HT-29 (cell line): Measurements from ENCODE around the gene IQGAP1. TPM values are rescaled to one million over a fixed set of nuclear protein-coding genes. Genes with fewer than 3 reads are reported as not detected.
"Not testable (repeated sequence)": the region's sequence is repeated elsewhere in the genome, so short reads cannot be mapped to it uniquely, and the experiment has no call there.

Source experiments
- DNase-seq: peaks from one replicate; pipeline ENCODE4 v3.0.0-alpha.2; 2015; ENCODE audit warnings: low spot score
- total RNA-seq: library from RNA; depleted of rRNA; stranded (reverse); fragments of >200 nt; shearing (Covaris generic); gene quantifications from 2 replicates; pipeline ENCODE4 v1.2.3, GENCODE V29; 2014

IQGAP1 gene
- total RNA-seq, 1 experiment from 2014 or later = 100 TPM

DNA sequence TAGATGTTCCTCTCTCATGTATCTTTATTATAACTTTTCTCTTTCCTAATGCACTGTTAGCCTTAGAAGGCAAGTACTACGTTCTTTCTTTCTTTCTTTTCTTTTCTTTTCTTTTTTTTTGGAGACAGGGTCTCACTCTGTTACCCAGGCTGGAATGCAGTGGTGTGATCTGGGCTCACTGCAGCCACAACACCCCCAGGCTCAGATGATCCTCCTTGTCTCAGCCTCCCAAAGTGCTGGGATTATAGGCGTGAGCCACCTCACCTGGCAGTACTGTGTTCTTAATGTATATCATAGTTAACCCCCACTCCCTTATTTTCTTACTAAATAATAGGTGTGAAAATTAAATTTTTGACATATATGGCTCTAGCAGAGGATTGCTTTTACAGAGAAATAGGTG lies 23.1 kb downstream of the IQGAP1 start:
- no peak for DNase-seq

DNA sequence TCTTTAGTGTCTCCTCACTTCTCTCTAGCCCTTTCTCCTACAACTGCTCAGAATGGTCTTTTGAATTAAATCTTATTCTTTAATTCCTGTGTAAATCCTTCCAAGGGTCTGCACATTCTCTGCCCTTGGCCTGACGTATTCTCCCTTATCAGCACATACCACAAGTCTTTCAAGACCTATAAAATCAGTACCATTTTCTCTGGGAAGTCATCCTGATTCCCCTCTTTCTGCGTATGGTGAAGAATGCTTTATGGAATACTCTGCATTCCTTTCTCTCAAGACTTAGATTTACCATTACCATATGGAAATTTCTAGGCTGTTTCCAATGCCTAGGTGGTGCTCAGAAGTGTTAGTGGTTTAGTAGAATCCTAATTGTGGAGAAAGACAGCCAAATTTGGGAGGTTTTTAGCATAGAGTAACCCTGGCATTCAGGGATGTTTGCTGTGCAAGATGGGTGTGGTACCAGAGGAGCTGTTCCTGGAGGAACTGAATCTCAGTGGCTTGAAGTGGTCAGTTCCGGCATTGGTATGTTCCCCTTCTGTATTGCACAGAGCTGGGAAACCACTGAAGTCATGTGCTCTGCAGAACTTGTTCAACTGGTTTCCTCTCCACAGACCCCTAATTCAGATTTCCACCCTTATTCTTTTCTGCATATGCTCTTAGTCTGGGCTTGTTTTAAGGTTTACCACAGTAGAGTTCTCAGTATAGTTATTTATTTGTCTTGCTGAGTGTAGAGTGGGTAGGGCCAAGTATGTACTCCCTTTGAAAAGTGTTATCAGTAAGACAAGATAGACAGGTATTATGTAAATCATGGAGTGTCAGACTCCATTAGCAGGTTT lies 24.5 kb downstream of the IQGAP1 start:
- peak; percentile 91 for DNase-seq

DNA sequence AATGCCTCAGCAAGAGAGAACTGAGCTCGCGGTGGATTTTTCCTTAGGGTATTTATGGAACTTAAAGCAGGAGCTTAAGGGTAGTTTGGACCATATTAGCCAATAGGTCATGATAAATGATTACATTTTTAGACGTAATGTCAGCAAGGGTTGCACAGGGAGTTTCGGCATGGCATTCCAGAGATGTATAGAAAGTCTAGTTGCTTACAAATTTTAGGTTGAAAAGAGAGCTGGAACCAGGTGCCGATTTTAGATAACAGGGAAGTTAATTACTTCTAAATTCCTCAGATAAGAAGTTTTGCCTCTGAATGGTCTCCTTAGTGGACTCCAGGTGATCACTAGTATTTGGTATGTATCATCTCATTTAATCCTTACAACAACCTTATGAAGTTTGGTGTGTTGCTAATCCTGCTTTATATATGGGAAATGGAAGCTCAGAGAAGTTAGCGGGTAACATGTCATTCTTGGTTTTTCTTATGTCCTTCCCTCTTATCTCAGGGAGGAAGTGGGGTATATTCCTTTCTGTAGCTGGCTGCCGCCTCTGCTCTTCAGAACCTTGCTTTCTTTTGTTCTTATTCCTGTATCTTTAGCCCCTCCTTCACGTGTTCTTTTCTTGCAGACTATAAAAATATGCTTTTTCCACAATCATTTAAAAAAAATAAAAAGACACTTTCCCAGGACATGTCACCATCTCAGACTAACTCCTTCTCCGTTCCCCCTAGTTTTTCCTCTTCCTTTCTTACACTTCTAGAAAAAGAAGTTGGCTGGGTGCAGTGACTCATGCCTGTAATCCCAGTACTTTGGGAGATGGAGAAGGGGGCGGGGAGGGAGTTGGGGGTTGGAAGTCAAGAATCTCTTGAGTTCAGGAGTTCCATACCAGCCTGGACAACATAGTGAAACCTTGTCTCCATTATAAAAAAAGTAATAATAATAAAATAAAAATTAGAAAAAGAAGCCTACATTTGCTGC lies 25.7 kb downstream of the IQGAP1 start:
- no peak for DNase-seq

DNA sequence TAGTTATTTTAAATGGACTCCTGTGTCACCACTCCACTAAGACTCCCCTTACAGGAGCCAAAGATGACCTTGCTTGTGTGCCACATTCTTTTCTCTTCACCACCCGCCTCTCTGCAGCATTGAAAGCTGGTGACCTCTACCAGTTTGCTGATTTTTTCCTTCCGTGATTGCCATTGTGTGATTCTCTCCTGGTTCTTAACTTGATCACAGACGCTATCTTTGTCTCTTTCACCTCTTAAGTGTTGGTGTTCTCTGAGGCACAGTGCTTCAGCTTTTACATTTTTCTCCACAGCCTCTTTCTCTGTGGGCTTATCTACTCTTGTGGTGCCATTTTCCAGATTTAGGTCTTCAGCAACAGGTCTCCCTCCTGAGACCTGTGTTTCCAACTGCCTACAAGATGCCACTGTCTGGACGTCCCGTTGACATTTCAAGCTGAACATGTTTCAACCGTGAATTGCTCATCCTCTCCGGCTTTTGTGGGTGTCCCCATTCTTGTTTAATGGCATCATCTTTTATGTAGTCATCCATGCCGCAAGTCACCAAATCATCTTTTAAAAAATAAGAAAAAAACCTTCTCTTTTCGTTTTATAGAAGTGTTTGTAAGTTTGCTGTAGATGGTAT lies 26.5 kb downstream of the IQGAP1 start:
- DNase-seq = no peak

DNA sequence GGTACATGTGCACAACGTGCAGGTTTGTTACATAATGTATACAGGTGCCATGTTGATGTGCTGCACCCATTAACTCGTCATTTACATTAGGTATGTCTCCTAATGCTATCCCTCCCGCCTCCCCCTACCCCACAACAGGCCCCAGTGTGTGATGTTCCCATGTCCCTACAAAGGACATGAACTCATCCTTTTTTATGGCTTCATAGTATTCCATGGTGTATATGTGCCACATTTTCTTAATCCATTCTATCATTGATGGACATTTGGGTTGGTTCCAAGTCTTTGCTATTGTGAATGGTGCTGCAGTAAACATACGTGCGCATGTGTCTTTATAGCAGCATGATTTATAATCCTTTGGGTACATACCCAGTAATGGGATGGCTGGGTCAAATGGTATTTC lies 28.0 kb downstream of the IQGAP1 start:
- DNase-seq = not testable (repeated sequence)

DNA sequence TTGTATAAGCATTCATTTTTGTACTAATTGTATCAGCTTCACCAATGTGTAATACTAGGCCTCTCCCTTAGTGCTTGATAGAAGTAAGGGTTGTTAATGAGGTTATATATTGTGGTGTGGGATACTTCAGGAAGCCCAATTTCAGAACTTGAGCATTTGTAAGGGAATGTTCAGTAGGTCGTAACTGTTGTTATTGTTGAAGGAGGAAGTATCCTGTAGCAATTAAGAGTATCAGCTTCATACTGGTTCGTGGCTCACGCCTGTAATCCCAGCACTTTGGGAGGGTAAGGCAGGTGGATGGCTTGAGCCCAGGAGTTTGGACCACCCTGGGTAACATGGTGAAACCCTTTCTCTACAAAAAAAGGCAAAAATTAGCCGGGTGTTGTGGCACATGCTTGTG lies 30.6 kb downstream of the IQGAP1 start:
- DNase-seq = no peak

DNA sequence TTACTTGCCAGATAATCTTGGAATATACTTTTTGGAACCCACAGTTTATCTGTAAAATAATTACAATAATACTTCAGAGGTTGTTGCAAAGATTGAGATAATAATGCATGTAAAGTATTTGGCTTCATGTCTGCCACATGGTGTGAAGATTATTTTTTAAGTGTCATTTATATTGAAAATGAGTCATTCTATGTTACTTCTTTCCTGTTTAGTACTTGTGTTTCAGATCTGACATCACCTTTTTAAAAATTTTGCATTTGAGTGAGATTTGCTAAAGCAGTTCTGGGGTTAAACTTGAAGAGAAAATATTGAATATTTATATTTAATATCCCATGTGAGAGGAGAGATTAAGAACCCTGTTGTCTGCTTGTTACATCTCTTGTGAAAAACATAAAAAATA lies 31.2 kb downstream of the IQGAP1 start:
- no peak for DNase-seq

DNA sequence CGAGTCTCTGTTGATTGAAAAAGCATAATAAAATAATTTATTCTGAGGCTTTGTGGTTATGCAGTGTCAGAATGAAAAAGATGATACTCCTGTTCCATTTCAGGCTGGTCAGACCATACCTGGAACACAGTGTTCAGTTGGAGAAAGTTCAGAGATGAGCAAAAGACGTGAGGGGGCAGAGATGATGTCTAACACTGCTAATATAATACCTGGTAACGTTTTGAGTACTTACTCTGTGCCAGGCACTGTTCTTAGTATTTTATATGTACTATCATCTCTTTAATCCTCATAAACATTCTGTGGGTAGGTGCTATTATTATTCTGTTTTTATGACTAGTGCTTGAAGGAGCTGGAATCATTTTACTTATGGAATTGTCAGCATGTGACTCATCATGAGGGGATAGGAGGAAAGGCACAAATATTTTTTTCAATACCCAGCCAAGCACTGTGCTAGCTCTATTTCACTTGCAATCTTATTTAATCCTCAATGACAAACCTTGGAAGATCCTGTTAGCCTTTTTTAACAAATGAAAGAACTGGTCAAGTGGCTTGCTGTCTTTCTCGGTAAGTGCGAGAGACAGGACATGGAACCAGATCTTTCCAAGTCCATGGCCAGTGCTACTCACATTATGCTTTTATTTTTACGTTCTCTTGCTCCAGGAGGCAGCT lies 31.8 kb downstream of the IQGAP1 start:
- peak; percentile 43 for DNase-seq

DNA sequence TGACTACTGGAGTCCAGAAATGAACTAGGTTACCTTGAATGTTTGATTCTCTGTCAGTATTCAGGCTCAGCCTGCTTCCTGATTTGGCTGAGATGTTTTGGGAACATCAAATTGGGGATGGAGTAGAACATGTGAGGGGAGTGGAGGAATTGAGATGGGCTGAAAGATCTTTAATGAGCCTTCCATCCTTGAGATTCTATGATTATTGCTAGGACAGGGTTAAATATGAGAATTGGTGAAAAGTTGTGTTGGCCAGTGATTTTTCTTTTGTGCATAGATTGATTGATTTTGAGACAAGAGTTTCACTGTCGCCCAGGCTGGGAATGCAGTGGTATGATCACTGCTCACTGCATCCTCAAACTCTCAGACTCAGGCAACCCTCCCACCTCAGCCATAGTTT lies 32.4 kb downstream of the IQGAP1 start:
- no peak for DNase-seq

DNA sequence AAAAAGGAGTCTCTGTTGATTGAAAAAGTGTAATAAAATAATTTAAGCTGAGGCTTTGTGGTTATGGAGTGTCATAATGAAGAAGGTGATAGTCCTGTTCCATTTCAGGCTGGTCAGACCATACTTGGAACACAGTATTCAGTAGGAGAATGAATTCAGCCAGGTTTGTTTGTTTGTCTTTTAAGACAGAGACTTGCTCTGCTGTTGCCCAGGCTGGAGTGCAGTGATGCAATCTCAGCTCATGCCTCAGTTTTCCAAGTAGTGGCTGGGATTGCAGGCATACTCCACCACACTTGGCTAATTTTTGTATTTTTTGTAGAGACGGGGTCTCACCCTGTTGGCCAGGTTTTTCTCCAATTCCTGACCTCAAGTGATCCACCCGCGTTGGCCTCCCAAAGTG lies 33.5 kb downstream of the IQGAP1 start:
- no peak for DNase-seq

DNA sequence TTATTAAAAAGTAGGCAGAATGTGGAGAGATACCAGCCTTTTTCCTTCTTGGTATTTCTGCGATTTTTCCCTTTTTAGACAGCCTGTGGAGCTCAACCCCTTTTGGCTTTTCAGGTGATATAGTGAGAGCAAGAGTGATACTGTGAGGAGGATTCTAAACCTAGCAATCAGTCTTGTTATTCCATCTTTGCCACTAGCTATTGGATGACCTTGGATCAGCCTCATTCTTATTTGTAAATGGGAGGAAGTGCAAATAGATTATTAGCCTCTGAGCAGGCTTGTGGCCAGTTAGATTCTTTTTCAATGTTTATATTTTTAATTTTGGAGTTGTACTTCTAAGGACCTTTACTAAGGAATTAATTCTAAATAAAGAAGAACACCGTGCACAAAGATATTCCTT lies 34.0 kb downstream of the IQGAP1 start:
- no peak for DNase-seq

DNA sequence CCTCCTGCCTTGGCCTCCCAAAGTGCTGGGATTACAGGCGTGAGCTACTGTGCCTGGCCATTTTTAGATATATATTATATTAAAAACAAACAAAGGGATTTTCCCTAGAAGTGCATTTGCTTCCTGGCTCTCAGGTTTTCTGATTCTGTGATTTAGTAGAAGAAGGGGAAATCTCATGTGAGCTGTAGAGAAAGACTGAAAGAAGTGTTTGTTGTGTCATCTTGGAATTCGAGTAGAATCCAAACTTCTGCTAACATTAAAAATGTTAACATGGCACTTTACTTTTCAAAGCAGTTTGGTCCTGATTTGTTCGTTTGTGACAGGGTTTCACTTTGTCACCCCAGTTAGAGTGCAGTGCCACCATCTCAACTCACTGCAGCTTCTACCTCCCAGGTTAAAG lies 34.9 kb downstream of the IQGAP1 start:
- no peak for DNase-seq

DNA sequence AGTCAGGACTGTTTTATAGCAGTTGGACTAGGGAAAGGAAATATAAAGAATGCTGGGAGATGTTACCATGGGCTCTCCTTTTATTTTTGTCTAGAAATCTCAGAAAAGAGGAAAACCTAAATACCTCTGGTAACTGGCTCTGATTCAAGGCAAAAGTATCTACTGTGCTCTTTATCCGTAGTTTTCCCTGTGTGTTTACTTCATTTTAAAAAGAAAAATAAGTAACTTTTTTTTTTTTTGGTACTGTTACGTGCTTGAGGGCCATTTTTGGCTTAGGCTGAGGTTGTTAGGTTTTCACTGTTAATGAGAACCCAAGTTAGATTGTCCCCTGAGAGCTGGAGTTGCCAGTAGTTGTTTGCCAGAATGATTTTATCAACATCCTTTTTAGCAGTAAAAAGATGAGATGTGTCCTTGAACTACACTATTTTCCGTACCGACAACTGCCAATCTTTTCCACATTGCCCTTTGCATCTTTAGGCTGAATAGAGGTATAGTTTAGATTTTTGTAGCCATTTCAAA lies 35.8 kb downstream of the IQGAP1 start:
- DNase-seq = no peak

DNA sequence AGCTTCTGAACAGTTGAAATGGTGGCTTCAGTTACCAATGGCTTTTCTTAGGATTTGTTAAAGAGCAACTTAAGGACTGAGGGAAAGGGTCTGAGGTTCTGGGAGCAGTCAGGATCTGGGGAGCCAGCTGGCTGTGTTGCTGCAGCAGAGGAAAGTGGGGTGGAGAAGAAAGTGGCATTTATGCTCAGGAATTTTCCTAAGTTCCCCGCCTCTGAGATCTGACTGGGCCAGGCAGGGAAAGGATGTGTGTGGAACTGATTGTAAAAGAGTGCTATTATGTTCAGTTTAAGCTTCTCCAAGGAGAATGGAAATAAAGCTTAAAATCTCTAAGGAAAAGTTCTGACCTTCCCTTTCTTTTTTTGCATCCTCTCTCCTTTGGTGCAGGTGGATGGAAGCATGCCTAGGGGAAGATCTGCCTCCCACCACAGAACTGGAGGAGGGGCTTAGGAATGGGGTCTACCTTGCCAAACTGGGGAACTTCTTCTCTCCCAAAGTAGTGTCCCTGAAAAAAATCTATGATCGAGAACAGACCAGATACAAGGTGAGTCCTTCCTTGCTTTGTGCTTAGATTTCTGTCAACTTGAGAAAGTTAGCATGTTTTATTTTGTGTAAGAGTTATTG lies 37.8 kb downstream of the IQGAP1 start:
- peak; percentile 53 for DNase-seq

DNA sequence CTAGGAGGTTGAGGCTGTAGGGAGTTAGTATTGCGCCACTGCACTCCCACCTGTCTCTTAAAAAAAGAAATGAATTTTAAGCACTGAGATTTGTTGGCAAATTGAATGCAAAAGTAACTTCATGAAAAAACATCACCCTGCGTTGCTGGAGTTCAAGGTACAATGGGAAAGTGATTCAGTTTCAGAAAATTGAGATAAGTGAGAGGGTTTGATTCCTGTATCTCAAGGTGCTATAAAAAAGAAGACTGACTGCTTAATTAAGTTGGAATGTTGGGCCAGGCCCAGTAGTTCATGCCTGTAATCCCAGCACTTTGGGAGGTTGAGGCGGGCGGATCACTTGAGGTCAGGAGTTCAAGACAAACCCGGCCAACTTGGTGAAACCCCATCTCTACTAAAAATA lies 39.1 kb downstream of the IQGAP1 start:
- no peak for DNase-seq

DNA sequence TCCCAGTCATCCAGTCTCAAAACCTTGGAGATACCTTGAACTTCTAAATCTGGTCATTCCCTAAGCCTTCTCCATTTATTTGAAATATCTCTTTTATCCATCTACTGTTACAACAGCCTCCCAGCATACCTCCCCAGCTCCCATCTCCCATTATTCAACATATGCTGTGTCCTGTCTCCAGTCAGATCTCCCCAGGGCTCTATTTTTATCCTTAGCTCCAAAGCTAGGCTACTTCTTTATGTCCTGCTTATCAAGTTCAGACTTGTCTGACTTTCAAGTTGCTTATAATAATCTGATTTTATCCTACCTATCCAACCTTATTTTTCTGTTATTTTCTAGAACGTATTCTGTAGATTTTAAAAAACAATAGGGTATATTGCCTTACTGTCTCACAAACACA lies 44.2 kb downstream of the IQGAP1 start:
- DNase-seq = no peak

DNA sequence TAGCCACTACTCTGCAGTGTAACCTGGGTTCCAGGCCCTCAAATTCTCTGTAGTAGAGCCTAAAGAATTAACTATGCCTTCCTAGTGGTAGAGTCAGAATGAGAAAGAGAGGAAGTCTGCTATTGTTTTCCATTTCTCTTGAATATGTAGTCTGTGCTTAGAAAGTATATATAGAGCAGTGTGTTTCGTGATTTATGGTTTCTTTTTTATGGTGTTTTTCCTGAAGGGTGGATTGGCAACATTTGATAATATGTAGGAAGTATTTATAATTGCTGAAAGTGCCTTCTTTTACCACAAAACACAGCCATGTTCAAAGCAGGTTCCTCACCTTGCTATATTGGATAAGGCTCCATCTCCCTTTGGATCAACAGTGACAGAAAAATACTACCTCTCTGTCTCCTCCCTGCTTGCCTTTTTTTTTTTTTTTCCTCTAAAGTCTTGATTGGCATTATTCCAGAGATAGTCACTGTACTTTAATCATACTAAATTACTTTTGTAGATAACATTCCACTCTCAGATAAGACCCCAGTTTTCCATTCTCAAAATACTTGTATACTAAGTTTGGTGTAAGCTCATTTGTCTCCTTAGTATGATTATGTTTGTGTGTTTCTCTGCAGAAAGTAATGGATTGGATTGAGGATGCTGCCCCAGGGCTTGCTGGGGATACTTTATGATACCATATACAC lies 47.8 kb downstream of the IQGAP1 start:
- no peak for DNase-seq

DNA sequence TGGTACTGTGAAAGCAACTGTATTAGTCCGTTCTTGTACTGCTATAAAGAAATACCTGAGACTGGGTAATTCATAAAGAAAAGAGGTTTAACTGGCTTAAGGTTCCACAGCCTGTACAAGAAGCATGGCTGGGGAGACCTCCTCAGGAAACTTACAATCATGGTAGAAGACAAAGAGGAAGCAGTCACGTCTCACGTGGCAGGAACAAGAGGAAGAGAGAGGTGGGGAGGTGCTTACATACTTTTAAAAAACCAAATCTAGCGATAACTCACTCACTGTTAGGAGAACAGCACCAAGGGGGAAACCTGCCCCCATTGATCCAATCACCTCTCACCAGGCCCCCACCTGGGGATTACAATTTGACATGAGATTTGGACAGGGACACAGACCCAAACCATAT lies 48.9 kb downstream of the IQGAP1 start:
- no peak for DNase-seq

DNA sequence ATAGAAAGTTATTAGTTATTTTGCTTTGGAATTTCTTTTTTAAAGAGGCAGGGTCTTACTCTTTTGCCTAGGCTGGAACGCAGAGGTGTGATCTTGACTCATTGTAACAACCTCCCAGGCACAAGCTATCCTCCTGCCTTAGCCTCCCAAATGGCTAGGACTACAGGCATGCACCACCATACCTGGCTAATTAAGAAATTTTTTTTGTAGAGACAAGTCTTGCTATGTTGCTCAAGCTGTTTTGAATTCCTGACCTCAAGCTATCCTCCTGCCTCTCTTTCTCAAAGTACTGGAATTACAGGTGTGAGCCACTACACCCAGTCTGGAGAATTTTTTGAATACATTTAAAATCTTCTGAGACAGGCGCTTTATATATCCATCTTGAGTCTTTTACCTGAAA lies 49.5 kb downstream of the IQGAP1 start:
- DNase-seq = no peak

DNA sequence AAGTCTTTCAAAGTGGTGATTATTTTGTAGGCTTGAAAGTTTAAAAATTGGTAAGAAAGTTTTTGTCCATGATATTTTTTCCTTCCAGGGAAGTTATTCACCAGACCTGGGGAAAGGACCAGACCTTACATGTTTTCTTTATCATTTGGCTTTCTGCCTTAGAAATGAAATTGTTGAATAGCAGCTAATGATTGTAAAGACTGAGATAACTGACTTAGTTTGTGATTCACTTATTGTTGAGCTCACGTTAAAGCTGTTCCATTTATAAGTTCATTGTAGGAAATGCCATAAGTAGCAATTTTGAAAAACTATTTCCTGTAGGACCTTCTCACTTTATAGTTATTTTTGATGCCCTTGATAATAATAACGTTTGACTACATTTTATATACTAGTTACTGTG lies 51.9 kb downstream of the IQGAP1 start:
- DNase-seq = no peak
